Measurements from ENCODE around the gene MYO15A.

- TF ChIP-seq CTCF (IDR thresholded peaks at IDR 0.05) (no peak), POLR2A (IDR thresholded peaks at IDR 0.05) (no peak)
These were observed 58.3 kb downstream of the MYO15A start for GRCh38 chr17:18166894-18167293.
